Endothelial cell (in vitro differentiated cells): ENCODE data around the gene RGS6. TPM values are rescaled to one million over a fixed set of nuclear protein-coding genes. Genes with fewer than 3 reads are reported as not detected.

Source experiments
- DNase-seq: peaks from one replicate; pipeline ENCODE4 v3.0.0; 2021; ENCODE audit warnings: low spot score
- H3K27ac Mint-ChIP-seq: one replicate; pipeline ENCODE4 v1.8.0; 2021; ENCODE audit warnings: mixed read lengths, inconsistent platforms; ENCODE audit not compliant: unreplicated experiment
- H3K27me3 Mint-ChIP-seq: one replicate; pipeline ENCODE4 v1.8.0; 2021; ENCODE audit warnings: mild to moderate bottlenecking, moderate library complexity, mixed read lengths, inconsistent platforms; ENCODE audit not compliant: unreplicated experiment
- H3K36me3 Mint-ChIP-seq: one replicate; pipeline ENCODE4 v1.8.0; 2021; ENCODE audit warnings: mild to moderate bottlenecking, low read depth, mixed read lengths, inconsistent platforms; ENCODE audit not compliant: unreplicated experiment
- H3K4me1 Mint-ChIP-seq: one replicate; pipeline ENCODE4 v1.8.0; 2021; ENCODE audit warnings: mild to moderate bottlenecking, mixed read lengths, inconsistent platforms; ENCODE audit not compliant: unreplicated experiment
- H3K4me3 Mint-ChIP-seq: one replicate; pipeline ENCODE4 v1.8.0; 2021; ENCODE audit warnings: mild to moderate bottlenecking, mixed read lengths, inconsistent platforms; ENCODE audit not compliant: unreplicated experiment
- H3K9me3 Mint-ChIP-seq: one replicate; pipeline ENCODE4 v1.8.0; 2021; ENCODE audit warnings: mixed read lengths, inconsistent platforms; ENCODE audit not compliant: unreplicated experiment
- CTCF ChIP-seq: fragments of 200-600 bp; sonication (generic); IDR thresholded peaks from one replicate; pipeline ENCODE4 v1.5.0; 2021; ENCODE audit warnings: antibody characterized with exemption; ENCODE audit not compliant: unreplicated experiment
- total RNA-seq: library from RNA; stranded (reverse); fragmentation: NEBNext Ultra II Directional; extraction: Animal tissue kit (Norgen Biotek cat#: 25700); gene quantifications from one replicate; pipeline ENCODE4 v1.2.1, GENCODE V29; 2021; ENCODE audit not compliant: unreplicated experiment

Gene RGS6
- total RNA-seq, 1 donor from 2014 or later, result 15.7 TPM

DNA sequence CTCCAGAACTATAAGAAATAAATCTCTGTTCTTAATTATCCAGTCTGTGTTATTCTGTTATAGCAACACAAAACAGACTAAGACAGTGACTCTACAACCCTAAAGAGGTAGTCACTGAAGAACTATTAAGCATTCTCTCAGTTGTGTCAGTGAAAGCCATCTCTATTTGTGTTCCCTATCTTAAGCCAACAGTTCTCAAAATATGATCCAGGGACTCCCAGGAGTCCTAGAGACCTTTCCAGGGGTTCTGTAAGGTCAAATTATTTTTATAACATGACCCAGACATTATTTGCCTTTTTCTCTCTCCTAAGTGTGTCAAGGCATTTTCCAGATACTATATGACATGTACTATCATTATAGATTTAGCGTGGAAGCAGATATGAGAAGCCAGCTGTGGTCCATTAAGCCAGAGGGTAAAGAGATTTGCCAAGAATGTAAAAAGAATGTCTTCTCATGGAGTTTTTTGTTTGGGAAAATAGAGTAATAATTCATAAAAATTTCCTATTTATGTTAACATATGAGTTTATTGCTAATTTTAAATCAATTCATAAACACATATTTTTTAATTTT, 315.8 kb downstream of the RGS6 start:
- H3K27ac Mint-ChIP-seq, result no peak overlapping the region
- no peak for TF ChIP-seq CTCF
- no peak overlapping the region for H3K4me3 Mint-ChIP-seq
- peaks cover 7% of the 10 kb centered on the region for H3K36me3 Mint-ChIP-seq
- no peak for DNase-seq
- no peaks in the 10 kb centered on the region for H3K27me3 Mint-ChIP-seq
- no peaks in the 10 kb centered on the region for H3K4me1 Mint-ChIP-seq
- peaks cover 3% of the 10 kb centered on the region for H3K9me3 Mint-ChIP-seq

DNA sequence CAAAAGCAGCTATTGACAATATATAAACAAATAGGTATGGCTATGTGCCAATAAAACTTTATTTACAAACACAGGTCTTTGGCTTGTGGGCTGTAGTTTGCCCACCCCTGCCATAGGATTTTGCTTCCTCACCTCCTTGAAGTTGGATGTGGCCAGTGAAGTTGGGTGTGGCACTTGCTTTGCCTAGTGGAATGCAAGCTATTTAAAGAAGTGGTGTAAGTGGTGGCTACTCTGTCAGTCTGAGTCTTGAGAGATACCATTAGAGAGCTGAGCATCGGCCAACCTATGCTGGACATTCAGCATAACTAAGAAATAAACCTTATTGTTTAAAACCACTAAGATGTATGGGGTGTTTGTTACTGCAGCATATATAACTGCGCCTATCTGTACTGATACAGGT, 321.3 kb downstream of the RGS6 start:
- H3K27ac Mint-ChIP-seq, result no peak overlapping the region
- H3K4me3 Mint-ChIP-seq, result no peak overlapping the region
- no peaks in the 10 kb centered on the region for H3K9me3 Mint-ChIP-seq
- DNase-seq, result no peak
- H3K27me3 Mint-ChIP-seq, result no peaks in the 10 kb centered on the region
- no peaks in the 10 kb centered on the region for H3K36me3 Mint-ChIP-seq
- H3K4me1 Mint-ChIP-seq, result peaks cover 6% of the 10 kb centered on the region
- no peak for TF ChIP-seq CTCF

- Mint-ChIP-seq H3K4me3 (no peak overlapping the region), H3K4me1 (peaks cover 6% of the 10 kb centered on the region), H3K27me3 (no peaks in the 10 kb centered on the region), H3K27ac (no peak overlapping the region), H3K9me3 (no peaks in the 10 kb centered on the region), H3K36me3 (no peaks in the 10 kb centered on the region)
- TF ChIP-seq CTCF, result no peak
- no peak for DNase-seq
Measured at GRCh38 chr14:72254202-72254936, 322.1 kb downstream of the RGS6 start.

DNA sequence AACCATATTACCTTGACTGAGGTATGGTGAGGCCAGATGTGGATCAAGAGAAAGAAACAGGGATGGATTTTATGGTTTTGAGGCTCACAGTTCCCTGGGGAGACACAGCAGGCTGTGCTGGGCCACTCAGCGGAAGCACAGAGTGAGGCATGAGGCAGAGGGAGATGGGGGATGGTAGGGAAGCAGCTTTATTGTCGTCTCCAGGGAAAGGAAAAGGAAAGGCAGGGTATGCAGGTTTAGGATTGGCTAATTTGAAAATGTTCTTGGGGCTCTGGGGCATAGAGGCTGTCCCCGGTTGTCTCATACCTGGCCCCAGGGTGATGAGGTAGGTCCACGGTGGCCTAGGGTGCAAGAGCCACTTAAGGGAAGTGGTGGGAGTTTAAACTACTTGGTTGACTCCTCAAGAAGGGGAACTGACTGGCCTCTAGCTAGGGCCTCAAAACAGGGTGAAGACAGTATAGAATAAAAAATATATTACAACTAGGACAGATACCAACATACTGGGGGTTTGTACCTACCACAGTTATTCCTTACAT, 322.8 kb downstream of the RGS6 start:
- Mint-ChIP-seq H3K9me3 (no peaks in the 10 kb centered on the region), H3K36me3 (no peaks in the 10 kb centered on the region), H3K4me1 (peaks cover 6% of the 10 kb centered on the region), H3K27ac (no peak overlapping the region), H3K27me3 (no peaks in the 10 kb centered on the region), H3K4me3 (no peak overlapping the region)
- no peak for TF ChIP-seq CTCF
- DNase-seq, result no peak

DNA sequence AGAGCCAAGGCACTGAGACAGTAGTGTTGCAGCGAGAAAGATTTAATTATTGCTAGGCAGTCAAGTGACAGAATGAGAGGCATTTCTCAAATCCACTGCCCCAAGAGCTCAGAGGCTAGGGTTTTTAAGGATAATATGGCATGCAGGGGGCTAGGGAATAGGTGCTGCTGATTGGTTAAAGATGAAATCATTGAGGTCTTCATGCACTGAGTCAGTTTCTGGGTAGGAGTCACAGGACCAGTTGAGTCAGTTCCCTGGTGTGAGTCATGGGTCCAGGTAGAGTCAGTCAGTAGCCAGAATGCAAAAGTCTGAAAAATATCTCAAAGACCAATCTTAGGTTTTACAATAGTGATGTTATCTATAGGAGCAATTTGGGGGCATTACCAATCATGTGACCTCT, 323.8 kb downstream of the RGS6 start:
- no peaks in the 10 kb centered on the region for H3K9me3 Mint-ChIP-seq
- no peak for DNase-seq
- H3K4me3 Mint-ChIP-seq, result no peak overlapping the region
- H3K27ac Mint-ChIP-seq, result no peak overlapping the region
- H3K4me1 Mint-ChIP-seq, result peaks cover 6% of the 10 kb centered on the region
- no peak for TF ChIP-seq CTCF
- no peaks in the 10 kb centered on the region for H3K36me3 Mint-ChIP-seq
- no peaks in the 10 kb centered on the region for H3K27me3 Mint-ChIP-seq
